ENCODE results near the gene SLC25A48.
"Not testable (repeated sequence)": the region's sequence is repeated elsewhere in the genome, so short reads cannot be mapped to it uniquely, and the experiment has no call there.

The SLC25A48 gene

DNA sequence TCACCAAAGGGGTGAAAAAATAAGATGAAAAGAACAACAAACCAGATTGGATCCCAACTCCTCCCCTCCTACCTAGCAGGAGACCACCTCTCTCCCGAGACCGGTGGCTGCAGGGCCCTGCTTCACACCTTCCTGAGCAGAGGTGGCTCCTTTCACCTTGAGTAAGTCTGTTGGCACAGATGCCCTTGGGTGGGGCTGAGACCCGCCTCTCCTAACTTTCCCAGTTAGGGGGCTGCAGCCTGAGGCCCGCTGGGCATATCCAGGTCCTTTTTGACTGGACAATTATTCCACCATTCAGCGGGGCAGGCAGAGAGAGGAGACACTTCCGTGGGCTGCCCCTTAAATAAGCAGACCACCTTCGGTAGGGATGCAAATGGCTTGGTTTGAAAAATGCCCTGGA is 1.3 kb downstream of the SLC25A48 start:
- no peak for DNase-seq (ENCODE audit: low spot score)
- TF ChIP-seq, protein P1, sequence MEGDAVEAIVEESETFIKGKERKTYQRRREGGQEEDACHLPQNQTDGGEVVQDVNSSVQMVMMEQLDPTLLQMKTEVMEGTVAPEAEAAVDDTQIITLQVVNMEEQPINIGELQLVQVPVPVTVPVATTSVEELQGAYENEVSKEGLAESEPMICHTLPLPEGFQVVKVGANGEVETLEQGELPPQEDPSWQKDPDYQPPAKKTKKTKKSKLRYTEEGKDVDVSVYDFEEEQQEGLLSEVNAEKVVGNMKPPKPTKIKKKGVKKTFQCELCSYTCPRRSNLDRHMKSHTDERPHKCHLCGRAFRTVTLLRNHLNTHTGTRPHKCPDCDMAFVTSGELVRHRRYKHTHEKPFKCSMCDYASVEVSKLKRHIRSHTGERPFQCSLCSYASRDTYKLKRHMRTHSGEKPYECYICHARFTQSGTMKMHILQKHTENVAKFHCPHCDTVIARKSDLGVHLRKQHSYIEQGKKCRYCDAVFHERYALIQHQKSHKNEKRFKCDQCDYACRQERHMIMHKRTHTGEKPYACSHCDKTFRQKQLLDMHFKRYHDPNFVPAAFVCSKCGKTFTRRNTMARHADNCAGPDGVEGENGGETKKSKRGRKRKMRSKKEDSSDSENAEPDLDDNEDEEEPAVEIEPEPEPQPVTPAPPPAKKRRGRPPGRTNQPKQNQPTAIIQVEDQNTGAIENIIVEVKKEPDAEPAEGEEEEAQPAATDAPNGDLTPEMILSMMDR (IDR thresholded peaks at IDR 0.05; ENCODE audit: extremely low read depth, missing control alignments): no peak

DNA sequence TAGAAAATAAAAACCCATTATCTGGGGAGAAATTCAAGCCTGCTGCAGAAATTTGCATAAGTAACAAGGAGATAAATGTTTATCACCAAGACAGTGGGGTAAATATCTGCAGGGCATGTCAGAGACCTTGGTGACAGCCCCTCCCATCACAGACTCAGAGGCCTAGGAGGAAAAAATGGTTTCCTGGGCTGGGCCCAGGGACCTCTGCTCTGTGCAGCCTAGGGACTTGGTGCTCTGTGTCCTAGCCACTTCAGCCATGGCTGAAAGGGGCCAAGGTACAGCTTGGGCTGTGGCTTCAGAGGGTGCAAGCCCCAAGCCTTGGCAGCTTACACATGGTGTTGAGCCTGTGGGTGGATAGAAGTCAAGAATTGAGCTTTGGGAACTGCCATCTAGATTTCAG is 3.9 kb downstream of the SLC25A48 start:
- not testable (repeated sequence) for DNase-seq (ENCODE audit: low spot score)

DNA sequence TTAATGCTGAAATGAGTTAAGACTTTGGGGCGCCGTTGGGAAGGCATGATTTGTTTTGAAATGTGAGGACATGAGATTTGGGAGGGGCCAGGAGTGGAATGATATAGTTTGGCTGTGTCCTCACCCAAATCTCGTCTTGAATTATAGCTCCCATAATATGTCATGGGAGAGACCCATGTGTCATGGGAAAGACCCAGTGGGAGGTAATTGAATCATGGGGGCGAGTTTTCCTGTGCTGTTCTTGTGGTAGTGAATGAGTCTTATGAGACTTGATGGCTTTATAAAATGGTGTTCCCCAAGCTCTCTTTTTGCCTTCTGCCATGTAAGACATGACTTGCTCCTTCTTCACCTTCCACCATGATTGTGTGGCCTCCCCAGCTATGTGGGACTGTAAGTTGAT is 5.1 kb downstream of the SLC25A48 start:
- TF ChIP-seq, protein P1 (IDR thresholded peaks at IDR 0.05; ENCODE audit: extremely low read depth, missing control alignments): no peak
- no peak for DNase-seq (ENCODE audit: low spot score)

DNA sequence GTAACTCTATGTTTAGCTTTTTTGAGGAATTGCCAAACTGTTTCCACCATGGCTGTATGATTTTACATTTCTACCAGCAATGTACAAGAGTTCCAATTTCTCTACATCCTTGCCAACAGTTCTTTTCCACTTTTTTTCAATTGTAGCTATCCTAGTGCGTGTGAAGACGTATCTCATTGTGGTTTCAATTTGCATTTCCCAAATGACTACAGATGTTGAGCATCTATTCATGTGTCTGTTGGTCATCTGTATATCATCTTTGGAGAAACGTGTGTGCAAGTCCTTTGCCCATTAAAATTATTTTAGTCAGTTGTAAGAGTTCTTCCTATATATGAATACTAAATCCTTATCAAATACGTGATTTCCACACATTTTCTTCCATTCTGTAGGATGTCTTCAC is 6.5 kb downstream of the SLC25A48 start:
- no peak for DNase-seq (ENCODE audit: low spot score)
- TF ChIP-seq, protein P1 (IDR thresholded peaks at IDR 0.05; ENCODE audit: extremely low read depth, missing control alignments): no peak

DNA sequence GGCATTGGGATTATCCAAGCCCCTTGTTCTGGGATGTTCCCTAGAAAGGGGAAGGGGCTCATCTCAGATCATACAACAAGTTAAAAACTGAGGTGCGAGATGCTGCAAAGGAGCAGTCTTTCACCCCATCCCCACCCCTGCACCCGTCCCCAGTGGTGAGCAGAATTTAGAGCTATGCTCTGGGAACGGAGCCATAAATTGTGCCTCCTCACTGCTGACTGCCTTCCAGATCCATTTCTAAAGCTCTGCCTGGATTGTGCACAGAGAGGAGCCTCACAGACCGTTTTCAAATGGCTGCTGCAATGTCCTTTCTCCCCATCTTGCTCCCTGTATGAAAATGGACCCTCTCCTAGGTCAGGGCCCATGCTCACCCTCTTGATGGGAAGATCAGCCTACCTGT is 8.3 kb downstream of the SLC25A48 start:
- DNase-seq (ENCODE audit: low spot score): no peak

DNA sequence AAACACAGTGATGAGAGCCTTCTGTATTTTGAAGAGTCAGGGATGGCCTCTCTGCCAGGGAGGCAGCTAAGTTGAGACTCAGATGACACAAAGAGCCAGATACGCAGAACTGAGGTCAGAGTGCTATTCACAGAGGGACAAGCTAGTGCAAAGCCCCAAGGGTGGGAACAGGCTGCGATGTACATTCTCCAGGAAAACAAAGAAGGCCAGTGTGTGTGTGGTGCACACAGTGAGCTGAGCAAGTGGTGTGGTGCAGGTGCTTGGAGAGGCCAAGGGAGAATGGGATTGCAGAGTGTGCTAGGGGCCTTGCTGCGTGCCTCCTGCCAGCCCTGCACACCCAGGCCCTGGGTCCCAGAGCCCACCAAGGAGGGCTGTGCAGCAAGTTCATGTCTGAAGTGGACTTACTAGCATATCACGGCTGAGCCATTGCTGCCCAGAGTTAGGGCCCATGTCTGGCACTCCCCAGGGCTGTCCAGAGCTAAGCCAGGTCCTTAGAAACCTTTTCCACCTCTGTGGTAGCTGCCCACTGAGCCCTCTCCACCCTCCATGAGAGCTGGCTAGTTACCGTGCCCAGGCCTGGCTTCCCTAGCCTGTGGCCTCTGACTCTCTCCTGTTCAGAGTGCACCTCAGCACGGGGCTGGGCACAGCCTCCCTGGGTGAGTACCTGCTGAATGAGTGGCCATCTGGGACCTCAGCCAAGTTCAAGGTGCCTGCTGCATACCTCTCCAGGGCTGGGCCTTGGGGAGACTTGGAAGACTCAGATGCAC is 9.3 kb downstream of the SLC25A48 start:
- TF ChIP-seq, protein P1 (IDR thresholded peaks at IDR 0.05; ENCODE audit: extremely low read depth, missing control alignments): no peak
- no peak for DNase-seq (ENCODE audit: low spot score)

More for the DNA sequence above, 8.3 kb downstream of the SLC25A48 start:
- TF ChIP-seq, protein P1 (IDR thresholded peaks at IDR 0.05; ENCODE audit: extremely low read depth, missing control alignments): no peak

DNA sequence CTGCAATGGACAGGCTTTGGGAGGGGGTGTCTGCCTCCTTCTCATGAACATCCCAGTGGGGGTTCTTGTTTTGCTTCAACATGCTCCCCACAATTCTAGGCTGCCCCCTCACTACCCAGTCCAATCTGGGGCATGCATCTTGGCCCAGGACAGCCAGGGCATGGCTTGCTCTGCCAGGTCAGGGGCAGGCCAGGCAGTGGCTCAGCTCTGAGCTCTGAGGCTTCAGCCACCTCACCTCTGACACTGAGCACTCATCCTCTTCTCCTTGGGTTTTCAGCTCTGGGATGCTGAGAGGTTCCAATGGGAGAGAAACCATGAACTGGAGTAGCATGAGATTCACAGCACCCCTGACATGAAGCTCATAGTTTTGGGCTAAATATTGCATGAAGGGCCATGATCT is 11.8 kb downstream of the SLC25A48 start:
- no peak for DNase-seq (ENCODE audit: low spot score)
- TF ChIP-seq, protein P1 (IDR thresholded peaks at IDR 0.05; ENCODE audit: extremely low read depth, missing control alignments): no peak

DNA sequence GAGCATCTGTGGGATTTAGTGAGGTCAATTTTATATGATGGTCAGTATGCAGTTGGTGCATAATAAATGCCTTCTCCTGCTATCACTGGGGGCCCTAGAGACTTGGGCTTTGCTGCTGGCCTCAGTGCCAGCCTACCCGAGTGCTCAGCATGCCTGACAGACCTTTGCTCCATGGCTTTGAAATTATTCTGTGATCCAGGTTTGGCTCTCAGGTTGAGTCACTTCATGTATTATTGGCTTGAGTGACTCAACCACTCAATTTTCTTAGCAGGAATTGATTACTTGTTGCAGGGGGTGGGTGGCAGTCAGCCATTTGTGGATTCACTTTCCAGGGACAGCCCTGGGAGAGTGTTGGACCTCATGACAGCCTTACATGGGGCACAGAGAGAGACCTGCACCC is 13.5 kb downstream of the SLC25A48 start:
- no peak for DNase-seq (ENCODE audit: low spot score)
- TF ChIP-seq, protein P1 (IDR thresholded peaks at IDR 0.05; ENCODE audit: extremely low read depth, missing control alignments): no peak
